ENCODE measurements around the gene PLD4.

PLD4 gene

GRCh38 chr14:104957146-104958113, 32.8 kb downstream of the PLD4 start:
- no peak for DNase-seq

DNA sequence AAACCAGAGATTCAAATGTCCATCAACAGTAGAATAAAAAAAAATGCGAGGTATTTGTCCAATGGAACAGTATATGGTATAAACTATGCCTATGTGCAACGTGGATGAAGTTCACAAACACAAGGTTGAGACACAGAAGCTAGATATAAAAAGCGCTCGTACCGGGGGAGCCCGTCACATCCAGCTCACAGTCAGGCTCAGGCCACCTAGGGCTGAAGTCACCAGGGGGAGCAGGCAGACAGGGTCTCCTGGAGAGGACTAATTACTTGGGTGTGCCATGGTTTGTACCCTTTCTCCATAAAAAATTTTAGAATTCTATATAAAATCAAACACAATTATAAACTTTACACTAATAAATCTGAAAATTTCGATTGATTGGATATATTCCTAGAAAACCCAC, 39.9 kb downstream of the PLD4 start:
- no peak for DNase-seq

DNA sequence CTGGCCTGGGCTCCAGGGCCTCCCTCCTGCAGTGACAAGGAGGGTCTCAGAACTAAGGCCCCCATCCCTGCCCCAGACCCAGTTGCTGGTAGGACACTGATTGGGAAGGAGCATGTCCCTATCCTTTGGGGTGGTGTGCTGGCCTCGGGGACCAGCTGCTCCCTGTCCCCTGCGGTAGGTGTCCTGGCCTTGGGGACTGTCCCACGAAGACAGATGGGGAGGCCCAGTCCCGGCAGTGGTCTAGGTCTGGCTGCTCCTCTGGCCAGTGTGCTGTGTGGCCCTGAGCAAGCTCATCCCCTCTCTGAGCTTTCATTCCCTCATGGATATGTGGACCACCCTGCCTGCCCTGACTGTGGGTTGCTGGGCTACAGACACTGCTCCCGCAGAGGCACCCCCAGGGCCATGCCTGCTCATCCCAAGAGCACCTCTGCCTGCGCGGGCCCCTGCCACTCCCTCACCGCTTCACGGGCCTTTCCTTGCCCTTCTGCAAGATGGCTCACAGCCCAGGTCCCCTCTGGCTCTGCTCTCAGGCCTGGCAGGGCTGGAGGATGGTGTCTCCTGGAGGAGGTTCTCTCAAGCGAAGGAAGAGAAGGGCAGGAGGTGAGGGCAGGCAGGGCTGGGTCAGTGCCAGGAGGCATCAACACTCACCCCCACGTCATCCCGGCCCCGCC, 41.0 kb downstream of the PLD4 start:
- DNase-seq = no peak

DNA sequence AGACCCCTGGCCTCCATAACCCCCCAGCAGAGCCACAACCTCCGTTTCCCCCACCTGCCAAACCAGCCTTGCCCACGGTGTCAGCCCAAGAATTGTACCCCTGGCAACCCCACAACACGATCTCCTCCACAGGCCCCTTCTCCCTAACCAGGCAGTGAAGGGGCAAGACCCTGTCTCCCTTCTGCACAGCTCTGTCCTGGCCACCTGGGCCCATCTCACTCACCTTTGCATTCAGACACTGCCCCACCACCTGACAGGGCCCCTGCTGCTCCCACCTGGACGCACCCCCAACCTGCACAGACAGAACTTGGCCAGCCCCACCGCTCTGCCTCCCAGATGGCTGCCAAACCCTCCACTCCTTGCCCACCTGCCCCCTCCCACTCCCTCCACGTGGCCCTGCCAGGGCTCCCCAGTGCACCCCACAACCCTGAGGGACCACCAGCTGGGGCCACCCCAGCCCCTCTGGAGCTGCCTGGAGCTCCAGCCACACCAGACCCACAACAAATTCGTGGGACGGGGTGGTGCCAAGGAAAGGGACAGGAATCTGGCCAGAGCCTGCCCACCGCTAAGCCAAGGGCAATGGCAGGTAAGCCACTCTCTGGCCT, 41.7 kb downstream of the PLD4 start:
- no peak for DNase-seq

DNA sequence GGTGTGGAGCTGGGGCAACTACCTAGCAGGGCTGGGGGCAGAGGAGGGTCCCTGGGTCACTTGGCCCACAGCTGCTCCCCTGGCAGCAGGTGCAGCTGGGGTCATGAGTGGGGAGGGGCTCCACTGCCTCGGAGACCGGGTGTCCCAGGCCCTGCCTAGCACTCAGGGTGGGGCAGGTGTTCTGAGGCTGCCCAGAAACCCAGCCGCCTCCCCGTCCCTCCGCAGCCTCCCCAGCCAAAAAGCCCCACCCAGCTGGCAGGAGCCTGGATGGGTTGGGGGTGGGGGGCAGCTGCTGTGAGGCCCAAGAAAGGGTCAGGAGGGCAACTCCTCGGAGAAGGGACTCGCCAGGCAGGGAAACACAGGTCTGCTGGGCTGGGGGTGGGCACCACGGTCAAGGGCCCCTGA, 42.3 kb downstream of the PLD4 start:
- no peak for DNase-seq

GRCh38 chr14:104967386-104968152, 42.9 kb downstream of the PLD4 start:
- DNase-seq = no peak

- DNase-seq = no peak
Measured at GRCh38 chr14:104968153-104968527, 43.5 kb downstream of the PLD4 start.

- peak; percentile 45 for DNase-seq
Measured at GRCh38 chr14:104968541-104969401, 44.1 kb downstream of the PLD4 start.

DNA sequence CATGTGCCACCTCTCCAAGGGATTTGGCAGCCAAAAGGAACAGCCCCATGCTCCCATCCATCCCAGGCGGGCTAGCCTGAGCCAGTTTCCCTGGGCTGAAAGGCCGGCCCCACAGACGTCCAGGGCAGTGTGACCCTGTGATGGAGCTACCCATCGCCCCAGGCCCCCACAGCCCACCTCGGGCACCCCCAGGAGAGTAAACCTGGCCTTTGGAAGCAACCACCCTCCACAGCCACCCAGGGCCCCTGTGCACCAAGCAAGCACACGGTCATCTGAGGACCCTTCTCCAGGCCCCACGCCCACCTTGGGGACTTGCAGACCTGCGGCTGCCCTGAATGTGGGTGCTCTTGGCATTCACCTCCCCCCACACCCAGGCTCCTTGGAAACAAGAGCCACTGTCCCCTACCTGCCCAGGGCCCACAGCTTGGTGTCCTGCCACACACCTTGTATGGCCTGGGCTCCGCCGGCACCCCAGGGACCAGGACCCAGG, 45.1 kb downstream of the PLD4 start:
- DNase-seq = no peak

DNA sequence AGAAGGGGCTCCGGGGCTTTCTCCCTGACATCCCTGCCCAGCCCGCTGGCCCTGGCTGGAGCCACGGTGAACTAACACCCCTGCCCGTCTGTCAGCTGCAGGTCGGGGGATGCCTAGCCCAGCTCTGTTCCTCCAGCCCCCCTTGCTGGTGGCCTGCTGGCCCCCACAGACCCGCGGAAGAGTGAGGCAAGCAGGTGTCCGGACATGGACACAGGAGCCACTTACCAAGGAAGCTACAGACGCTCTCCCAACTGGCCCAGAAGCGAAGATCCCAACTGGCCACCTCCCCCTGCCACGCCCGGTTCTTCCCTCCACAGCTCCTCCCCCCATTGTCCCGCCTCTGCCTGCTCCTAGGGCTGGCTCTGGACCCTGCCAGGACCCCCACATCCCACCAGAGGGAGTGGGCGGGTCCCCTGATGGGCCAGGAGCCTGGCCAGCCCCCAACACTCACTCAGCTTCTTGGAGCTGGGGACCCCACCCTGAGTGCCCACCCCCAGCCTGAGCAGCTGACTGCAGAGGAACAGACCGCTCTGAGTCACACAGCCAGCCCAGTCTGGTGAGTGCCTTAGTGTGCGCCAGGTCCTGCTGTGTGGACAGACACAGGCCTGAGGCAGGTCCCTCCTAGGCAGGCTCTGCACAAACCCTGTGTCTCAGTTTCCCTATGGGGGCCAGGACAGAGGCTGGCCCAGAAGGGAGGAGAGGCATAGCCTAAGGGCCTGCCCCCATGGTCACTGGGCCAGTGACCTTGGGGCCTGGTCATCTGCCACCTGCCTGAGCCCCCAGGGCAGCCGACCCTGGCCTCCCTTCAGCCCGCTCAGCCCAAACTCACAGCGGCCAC, 45.8 kb downstream of the PLD4 start:
- DNase-seq = no peak

- DNase-seq = no peak
Measured at GRCh38 chr14:104971447-104972240, 47.0 kb downstream of the PLD4 start.

- peak; percentile 66 for DNase-seq
Measured at GRCh38 chr14:104972301-104973134, 47.8 kb downstream of the PLD4 start.

- no peak for DNase-seq
Measured at GRCh38 chr14:104973135-104973384, 48.4 kb downstream of the PLD4 start.

GRCh38 chr14:104973385-104974145, 48.9 kb downstream of the PLD4 start:
- DNase-seq = no peak

DNA sequence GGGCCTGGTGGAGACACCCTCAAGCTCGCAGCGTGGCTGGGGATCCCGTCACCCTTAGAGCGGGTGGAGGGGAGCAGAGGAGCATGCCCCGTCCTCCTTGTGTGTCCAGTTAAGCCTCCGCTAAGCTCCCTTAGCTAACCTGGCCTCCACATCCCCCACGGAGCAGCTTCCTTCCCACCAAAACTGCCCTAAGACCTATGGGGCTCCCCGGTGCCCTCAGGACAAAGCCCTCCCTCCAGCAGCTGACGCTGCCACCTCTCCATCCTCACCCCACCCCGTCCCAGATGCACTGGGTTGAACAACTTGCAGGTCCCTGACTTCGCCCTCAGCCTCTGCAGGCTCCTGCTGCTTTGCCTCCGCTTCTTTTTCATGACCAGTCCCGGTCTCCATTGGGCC, 49.5 kb downstream of the PLD4 start:
- DNase-seq = no peak

GRCh38 chr14:104974665-104975390, 50.1 kb downstream of the PLD4 start:
- no peak for DNase-seq

GRCh38 chr14:104975481-104976197, 51.0 kb downstream of the PLD4 start:
- no peak for DNase-seq
